Lower leg skin (tissue), 3 donors: Measurements from ENCODE around the gene SYNGR2.

Experiments used
- CTCF ChIP-seq, 3 donors: fragments of 450-650 bp; IDR thresholded peaks; one replicate each; pipeline ENCODE4 v1.5.1; 2016; ENCODE audit warnings: antibody characterized with exemption in 3 of 3, mild to moderate bottlenecking in 3 of 3, moderate library complexity in 2 of 3
- POLR2A ChIP-seq, 2 donors: fragments of 450-650 bp; IDR thresholded peaks; one replicate each; pipeline ENCODE4 v1.6.1; 2016 to 2017; ENCODE audit warnings: antibody characterized with exemption in 2 of 2, mild to moderate bottlenecking in 1 of 2, moderate library complexity in 1 of 2

DNA sequence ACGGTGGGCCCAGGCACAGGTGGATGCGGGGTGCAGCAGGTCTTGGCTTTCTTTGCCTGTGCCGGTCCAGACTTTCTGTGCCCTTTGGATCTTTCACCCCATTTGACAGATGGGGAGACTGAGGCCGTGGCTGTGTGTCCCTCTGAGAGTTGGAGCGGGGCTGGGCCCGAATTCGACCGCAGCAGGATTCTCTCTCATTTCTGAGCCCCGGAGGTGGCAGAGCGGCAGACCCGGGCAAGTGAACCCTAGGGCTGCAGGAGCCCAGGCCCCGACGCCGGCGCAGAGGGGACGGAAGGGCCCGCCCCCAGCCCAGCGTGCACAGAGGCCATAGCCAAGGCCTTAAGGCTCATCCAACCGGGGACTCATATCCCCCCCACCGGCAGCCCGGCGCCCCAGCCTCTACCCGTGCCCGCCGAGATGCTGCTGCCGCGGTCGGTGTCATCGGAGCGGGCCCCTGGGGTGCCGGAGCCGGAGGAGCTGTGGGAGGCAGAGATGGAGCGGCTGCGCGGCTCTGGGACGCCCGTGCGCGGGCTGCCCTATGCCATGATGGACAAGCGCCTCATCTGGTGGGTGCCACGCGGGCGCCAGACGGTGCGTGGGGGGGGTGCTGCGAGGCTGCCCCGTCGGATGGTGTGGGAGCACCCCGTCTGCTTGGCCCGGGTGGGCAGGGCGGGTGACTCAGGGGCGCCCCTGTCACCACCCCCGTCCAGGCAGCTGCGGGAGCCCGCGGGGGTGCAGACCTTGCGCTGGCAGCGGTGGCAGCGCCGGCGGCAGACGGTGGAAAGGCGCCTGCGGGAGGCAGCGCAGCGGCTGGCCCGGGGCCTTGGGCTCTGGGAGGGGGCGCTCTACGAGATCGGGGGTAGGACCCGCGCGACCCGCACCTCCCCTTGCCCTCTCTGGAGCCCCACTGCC is 37.0 kb upstream of the SYNGR2 start:
- TF ChIP-seq CTCF (IDR thresholded peaks at IDR 0.05) (no peak), POLR2A (IDR thresholded peaks at IDR 0.05) (no peak)
